HG03521 (cell line): ENCODE data around the gene KHNYN.
A peak's percentile ranks its signal among the peaks of the same experiment; 100 is the strongest.

Experiments used
- ATAC-seq: cut with Tn5 transposase; IDR thresholded peaks from one replicate; pipeline ENCODE4 v1.9.1; 2021; ENCODE audit warnings: mild to moderate bottlenecking, moderate library complexity; ENCODE audit not compliant: unreplicated experiment

KHNYN gene

DNA sequence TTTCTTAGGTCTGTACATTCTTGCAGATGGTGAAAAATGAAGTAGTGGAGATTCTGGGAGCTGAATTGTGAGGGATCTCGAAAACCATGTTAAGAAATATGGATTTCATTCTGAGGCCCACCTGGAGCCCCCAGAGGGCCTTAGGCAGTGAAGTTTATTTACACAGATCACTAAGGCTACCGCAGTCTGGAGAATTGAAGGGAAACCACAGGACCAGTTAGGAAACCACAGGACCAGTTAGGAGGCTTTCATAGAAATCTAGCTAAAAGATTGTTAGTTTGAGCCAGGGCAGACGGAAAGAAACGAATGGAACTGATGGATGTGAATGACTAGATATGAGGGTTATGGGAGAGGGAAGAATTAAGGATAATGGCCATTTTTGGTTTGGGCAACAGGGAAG is 7.5 kb upstream of the KHNYN start:
- ATAC-seq = no peak

DNA sequence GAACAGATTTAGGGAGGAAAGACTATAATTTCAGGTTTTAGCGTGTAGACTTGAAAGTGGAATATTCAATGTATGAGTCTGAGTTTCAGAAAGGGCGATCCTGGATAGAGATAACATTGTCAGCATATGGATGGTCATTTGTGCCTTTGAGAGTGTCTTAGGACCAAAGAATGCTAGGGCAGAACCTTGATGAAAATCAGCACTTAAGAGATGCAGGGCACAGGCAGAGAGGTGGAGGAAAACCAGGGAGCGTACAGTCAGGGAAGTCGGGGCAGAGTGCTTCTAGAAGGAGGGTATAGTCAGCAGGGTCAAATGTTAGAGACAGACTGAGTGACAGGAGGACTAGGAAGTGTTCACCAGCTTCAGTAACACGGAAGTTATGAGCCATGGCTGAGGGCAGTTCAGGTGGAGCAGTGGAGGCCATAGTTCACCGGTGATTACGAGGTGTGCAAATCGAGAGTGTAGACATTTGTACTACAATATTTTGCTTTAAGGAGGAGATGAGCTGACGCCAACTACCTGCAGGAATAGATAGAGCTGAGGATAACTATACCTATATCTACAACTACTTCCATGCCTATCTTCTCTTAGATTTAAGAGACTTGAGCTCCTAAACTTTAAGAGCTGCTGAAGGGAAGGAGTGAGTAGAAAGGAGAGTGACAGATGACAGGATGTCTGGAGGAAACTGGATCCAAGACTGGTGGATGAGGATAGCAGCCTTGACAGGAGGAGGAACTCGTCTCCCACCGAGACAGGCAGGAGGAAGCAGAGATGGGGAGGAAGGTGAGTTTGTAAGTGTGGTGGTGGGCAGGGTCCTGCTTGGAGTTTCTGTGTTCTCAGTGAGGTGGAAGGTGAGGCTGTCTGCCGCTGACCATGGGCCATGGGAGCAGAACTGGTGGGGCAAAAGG is 6.8 kb upstream of the KHNYN start:
- no peak for ATAC-seq

DNA sequence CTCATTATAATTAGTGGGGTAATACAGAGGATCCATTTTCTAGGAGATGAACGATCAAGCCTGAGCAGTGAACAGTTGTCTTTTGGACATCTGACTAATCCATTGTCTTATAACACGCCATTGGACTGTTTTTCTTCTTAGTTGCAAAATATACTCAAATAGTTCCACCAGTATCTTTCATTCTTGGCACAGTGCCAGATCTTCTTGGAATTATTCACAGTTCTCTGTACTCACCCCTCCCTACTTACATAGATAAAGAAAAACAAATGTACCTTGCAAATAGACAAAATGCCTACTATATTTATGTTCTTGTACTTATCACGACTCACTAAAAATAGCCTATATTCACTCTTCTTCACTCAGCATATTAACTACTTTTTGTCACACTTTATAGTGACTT is 4.0 kb upstream of the KHNYN start:
- ATAC-seq = no peak

DNA sequence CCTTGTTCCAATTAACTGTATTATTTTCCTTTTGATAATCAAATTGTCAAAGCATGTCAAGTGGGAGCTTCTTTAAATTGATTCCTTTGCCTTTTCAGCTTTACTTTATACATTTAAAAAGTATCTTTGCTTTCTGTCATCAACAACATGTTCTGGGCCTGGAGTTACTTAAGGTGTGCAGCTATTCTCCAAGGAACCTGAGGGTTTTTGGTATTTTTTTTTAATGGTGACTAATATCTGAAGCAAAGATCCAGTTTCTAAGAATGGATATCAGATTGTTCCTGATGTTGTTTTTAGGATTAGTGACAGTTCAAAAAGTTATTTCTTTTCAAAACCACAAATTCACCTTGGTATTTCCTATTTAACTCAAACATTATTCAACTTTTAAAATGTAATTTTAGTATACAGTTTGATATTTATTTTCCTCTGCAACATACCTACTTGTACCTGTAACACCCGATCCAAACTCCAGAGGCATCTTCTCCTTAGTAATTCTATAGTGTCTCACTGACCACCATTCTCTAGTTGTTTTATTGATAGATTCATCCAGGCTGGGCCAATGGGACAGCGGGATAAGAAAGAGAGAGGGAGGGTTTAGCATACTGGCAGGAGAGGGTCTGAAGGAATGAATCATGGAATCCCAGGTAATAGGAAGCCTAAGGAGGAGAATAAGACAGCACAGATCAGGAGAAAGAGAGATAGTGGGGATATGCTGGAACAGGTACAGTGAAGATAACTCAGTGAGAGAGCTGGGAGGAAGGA is 3.4 kb upstream of the KHNYN start:
- no peak for ATAC-seq

DNA sequence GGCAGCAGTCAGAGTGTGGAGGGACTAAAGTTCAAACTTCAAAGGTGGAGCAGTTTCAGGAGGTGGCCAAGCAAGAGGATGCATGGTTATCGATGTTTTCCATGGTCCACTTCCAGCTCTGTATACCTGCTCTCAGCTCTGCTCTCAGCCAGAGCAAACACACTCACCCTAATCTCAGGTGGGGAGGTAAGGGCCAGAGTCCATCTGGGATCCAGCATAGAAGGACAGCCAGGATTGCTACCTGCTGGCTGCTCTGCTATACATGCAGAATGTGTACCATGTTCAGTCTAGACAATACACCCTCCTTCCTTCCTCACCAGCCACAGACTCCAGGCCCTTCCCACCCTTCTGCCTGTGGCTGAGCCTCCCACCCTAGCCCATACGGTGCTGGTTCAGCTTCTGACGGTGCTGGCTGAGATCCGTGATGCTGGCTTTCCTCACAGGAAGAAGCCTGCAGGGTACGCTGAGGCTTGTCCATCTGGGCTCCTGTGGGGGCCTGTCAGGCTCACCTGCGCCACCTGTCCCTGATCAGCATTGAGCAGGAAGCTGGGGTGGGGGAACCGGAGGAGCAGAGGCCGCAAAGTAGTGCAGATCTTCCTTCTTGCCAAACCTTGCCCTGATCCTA is 2.7 kb upstream of the KHNYN start:
- no peak for ATAC-seq

DNA sequence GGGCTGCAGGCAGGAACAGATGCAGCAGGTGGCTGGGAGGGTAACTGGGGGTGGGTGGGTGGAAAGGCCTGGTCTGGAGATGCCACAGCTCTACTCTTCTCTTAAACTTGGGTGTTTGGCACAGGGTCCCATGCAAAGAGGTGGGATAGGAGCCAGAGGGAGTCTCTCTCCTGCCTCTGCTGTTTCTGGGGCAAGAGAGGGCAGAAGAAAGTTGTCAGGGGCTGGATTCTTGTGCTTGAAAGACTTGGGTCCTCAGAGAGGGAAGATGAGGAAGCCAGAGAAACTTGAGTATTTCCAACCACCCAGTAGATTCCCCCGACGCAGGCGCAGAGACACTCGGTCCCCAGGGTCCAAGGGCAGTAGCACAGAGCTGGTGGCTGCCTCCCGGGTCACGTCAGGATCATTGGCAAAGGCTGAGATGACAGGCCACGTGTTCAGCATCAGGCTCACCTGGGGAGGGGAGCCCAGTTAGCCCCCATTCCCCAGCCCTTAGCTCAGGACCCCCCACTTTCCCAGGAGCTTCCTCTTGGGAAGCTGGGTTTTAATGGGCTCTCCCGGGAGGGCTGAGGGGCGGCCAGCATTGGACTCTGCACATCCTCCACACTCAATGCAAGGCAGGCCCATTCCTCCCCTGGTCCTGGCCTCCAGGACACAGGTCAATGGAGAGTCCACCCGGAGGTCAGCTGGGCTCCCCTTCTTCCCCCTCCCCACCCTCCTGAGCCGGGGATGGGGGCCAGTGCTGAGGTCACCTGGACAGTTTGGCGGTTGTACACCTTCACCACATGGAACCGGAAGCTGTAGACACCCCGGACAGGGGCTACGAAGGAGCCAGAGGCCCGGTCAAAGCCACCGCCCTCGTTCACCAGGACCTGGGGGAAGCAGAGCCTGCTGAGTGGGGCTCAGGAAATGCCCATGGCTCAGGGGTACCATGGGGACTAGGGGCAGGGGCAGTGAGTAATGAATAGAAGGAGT is 1.9 kb upstream of the KHNYN start:
- no peak for ATAC-seq

DNA sequence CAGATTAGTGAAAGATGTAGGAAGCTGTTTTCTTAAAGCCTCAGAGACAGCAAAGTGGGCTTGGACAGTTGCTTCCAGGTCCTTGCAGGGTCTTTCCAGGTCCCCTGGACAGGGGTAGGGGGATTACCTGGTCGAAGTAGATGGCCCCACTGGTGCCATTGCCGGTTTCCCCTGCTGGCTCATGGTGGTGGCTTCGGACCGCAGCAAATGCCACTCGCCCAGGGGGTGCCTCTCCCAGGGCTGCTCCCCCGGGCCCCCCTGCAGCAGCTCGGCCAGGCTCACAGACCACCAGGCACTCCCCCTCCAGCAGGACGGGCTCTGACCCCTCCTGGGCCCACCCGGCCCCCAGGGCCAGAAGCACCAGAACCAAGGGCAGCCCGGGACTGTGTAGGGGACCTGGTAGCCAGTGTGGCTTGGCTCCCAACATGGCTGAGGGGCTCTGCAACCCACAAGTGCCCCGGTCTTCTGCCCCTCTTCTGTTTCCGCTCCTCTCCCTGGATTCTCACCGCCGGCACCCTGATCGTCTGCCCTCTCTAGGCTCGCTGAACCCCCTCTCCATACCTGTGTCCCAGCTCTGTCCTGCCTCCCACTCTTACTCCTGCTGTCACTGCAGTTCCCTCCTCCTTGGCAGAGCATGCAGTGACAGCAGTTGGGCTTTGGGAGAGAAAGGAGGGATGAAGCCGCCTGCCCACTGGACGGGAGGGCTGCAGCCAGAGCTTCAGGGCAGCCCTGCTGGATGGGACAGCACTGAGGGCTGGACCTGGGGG is 943 bp upstream of the KHNYN start:
- ATAC-seq = no peak

DNA sequence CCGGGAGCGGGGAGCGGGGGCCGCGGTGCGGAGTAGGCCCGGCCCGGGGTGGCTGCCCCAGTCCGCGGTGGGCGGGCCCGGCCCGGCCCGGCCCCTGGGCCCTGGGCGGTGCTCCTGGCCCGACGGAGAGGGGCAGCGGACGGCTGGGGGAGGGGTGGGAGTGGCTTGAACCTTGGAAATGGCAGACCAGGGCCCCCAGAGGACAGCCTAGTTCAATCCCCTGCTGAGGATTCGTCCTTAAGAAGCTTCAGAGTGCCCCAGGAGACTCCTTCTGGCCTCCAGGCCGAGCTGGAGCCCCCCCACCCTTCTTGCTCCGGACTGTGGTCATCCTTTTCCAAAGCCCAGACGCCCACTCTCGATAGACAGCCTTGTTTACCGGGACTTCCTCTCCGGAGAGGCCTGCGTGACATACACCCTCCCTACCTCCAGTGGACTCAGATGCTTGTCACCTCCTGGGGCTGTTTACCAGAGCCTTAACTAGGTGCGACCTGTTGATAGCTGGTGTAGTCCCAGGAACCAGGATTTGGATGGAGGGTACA is 458 bp downstream of the KHNYN start:
- peak; percentile 41 for ATAC-seq

DNA sequence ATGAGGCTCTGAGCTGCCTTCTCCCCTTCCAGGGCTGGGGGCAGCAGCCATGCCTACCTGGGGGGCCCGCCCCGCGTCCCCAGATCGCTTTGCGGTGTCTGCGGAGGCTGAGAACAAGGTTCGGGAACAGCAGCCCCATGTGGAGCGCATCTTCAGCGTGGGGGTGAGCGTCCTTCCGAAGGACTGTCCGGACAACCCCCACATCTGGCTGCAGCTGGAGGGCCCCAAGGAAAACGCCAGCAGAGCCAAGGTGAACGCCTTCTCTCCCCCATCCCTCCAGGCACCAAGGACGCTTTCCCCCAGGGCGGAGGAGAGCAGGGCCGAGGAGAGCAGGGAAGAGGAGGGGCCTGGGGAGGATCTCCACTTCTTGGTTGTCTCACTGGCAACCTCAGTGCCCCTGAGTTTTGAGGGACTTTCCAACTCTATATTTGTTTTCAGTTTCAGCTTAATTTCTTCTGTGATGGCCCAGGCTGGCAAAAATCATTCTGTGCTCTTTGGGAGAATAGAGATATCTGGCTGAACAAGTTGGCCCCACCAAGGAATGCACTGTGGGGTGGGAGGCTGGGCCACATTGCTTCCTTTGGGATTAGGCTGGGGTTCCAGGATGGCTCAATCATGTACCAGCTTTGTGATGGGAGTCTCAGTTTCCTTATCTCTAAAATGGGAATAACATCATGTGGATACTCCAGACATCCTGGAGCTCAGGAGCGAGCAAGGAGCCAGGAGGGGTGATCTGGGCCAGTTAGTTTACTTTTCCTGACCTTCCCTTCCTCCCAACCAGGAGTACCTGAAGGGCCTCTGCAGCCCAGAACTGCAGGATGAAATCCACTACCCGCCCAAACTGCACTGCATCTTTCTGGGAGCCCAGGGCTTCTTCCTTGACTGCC is 1.2 kb downstream of the KHNYN start:
- ATAC-seq = no peak

DNA sequence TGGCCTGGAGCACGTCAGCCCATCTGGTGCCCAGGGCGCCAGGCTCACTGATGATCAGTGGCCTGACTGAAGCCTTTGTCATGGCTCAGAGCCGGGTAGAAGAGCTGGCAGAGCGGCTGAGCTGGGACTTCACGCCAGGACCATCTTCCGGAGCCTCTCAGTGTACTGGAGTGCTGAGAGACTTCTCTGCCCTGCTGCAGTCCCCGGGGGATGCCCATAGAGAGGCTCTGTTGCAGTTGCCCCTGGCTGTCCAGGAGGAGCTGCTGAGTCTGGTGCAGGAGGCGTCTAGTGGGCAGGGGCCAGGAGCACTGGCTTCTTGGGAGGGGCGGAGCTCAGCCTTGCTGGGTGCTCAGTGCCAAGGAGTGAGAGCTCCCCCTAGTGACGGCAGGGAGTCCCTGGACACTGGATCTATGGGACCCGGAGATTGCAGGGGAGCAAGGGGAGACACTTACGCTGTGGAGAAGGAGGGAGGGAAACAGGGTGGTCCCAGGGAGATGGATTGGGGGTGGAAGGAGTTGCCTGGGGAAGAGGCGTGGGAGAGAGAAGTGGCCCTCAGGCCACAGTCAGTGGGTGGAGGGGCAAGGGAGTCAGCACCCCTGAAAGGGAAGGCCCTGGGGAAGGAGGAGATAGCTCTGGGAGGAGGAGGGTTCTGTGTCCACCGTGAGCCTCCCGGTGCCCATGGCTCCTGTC is 2.0 kb downstream of the KHNYN start:
- peak; percentile 47 for ATAC-seq

DNA sequence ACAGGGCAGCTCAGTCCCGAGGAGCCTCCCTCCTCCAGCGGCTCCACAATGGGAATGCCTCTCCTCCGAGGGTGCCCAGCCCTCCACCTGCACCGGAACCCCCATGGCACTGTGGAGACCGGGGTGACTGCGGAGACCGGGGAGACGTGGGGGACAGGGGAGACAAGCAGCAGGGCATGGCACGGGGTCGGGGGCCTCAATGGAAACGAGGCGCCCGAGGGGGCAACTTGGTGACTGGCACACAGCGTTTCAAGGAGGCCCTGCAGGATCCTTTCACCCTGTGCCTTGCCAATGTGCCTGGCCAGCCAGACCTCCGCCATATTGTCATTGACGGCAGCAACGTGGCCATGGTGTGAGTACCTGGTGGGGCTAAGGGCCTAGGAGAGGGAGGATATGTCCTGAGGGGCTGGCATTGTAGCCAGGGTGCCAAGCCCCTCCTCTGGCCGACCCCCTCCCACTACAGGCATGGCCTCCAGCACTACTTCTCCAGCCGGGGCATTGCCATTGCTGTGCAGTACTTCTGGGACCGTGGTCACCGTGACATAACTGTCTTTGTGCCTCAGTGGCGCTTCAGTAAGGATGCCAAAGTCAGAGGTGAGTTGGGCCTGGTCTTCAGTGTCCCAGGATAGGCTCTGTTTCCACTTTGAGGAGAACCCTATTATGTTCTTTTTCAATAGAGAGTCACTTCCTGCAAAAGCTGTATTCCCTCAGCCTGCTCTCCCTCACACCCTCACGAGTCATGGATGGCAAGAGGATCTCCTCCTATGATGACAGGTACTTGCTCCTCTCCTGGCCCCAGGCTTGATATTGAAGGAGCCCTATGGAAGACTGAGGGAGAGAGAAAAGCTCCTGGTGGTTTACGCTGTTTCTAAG is 2.7 kb downstream of the KHNYN start:
- no peak for ATAC-seq

DNA sequence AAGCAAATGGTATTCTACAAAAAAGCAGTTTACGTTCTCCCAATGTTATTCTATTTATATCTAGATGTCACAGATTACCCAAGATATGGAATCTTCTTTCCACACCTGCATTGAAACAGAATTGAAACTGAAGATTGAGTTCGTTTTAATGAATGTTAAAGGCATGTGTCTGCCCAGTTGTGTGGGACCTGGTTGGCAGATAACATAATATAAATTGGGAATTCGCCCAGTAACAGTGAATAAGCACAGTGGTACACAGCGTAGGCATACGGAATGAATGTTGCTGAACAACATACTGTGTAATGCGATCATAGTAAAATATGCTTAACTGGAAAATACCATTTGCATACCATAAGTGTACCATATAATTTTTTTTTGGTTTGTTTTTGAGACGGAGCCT is 4.3 kb downstream of the KHNYN start:
- ATAC-seq = no peak

DNA sequence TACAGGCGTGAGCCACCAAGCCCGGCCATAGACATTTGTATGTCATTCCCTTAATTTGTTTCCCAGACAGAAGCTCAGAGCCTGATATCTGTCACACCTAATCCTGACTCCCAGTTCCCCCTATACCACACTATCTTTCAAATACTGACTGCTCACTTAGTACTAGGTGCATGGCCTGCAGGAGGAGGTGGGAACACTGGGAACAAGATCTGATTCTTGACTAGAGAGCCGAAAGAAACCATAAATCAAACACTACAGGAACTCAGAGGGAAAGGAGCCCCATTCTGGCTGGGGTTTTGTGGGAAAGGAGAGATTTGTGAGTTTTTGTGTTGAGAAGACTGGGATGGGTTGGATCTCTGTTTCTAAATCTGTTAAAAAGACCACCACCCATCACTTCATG is 4.9 kb downstream of the KHNYN start:
- no peak for ATAC-seq

DNA sequence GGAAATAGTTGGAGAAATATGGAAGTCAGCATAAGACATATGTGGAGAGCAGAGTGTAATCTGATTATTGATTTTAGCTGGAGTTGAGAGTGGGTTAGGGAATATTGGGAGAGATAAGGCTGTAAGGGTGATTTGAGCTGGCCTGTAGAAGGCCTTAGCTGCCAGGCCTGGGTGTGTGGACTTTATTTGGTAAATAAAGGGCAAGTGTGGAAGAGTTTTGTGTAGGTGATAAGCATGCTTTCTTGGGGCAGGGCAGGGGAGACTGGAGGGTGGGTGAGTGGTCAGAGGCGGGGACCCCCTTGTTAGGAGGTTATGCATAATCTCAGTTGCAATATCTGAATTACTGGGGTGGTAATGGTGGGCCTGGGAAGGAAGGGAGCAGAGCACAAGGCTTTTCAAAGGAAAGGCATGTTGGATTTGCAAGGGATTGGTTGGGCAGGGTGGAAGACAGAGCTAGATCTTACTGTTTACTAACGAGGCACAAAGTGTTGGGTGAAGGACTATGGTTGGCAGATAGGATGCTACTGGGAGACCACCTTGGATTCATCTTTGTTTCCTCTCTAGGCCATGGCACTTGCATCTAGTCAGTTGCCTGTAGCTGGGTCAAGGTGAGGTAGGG is 5.5 kb downstream of the KHNYN start:
- no peak for ATAC-seq

DNA sequence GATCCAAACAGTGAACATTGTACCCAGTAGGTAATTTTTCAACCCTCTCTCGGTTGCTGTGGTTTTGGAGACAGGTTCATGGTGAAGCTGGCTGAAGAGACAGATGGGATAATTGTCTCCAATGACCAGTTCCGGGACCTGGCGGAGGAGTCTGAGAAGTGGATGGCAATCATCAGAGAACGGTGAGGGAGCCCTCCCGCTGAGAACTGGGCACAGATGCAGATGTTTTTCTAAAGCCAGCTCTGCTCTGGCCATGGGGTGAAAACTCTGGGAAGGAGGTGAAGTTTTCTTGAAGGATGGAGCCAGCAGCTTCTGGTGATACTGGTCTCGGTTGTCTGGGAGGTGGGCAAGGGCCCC is 6.2 kb downstream of the KHNYN start:
- ATAC-seq = no peak

DNA sequence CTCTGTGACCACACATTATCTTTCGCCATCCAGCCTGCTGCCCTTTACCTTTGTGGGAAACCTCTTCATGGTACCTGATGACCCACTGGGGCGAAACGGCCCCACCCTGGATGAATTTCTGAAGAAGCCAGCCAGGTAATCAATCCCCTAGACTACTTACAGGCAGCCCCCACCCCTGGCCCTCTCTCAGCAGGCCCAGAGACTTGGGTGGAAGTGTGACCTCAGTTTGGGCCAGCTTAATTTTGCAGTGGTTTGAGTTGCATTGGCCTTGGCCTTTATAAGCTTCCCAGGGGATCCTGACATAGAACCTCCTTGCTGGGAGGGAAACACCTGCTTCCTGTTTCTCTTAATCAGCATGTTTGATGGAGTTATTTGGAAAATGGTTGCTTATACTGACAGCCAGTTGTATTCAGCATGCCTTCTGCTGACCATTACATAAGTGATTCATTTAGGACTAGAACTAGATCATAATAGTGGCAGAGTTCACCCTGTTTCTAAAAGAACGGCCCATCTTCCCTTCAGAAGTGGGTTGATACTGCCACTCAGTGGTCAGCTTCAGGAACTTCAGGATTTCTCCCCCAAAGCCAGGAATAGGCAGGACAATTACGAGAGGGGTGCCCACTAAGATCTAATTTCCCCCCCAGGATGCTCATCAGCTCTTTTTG is 6.7 kb downstream of the KHNYN start:
- peak; percentile 38 for ATAC-seq
